ENCODE data around the gene CACNA1C. TPM values are rescaled to one million over a fixed set of nuclear protein-coding genes. Genes with fewer than 3 reads are reported as not detected.

The CACNA1C gene
- total and polyA plus RNA-seq, 10 of the 15 experiments (the other 5 are each of a cell fraction or from before 2014, with no cell fraction given): under 0.01 to 0.15 (median 0.09) TPM; not detected in 5

GRCh38 chr12:2640709-2641108, 587.9 kb downstream of the CACNA1C start (continued):
- no peak for TF ChIP-seq SKIL (IDR thresholded peaks at IDR 0.05; ENCODE audit: low read depth, poor library complexity, severe bottlenecking)
- TF ChIP-seq BRCA1 (IDR thresholded peaks at IDR 0.05; ENCODE audit: low read depth, low read length): no peak
- TF ChIP-seq GABPA (IDR thresholded peaks at IDR 0.05; ENCODE audit: low read depth): no peak
- TF ChIP-seq NFXL1 (IDR thresholded peaks at IDR 0.05; ENCODE audit: borderline replicate concordance): no peak
- TF ChIP-seq KLF5 (IDR thresholded peaks at IDR 0.05; ENCODE audit: partially characterized antibody): no peak

GRCh38 chr12:2641207-2641606, 588.4 kb downstream of the CACNA1C start:
- Histone ChIP-seq H3K4me1 (ENCODE audit: control insufficient read depth, insufficient read depth, low read length) (no peaks in the 10 kb centered on the region), H2AFZ (ENCODE audit: control insufficient read depth, low read depth, low read length) (no peak overlapping the region), H3K27ac (ENCODE audit: control insufficient read depth, insufficient read depth) (no peak overlapping the region), H3K9ac (ENCODE audit: control insufficient read depth, insufficient read depth, low read length) (no peak overlapping the region), H4K20me1 (ENCODE audit: control insufficient read depth, insufficient read depth) (no peaks in the 10 kb centered on the region), H3K4me3 (no peak overlapping the region), H3K27me3 (replicated peaks in 1 of 2; ENCODE audit: control insufficient read depth in 2 of 2, insufficient read depth in 2 of 2, low read length in 1 of 2) (peaks cover under 1 to 13% of the 10 kb centered on the region in 2 experiments), H3K79me2 (ENCODE audit: control insufficient read depth, insufficient read depth, low read length) (no peaks in the 10 kb centered on the region), H3K9me3 (replicated peaks; ENCODE audit: control insufficient read depth, insufficient read depth, low read length) (no peaks in the 10 kb centered on the region), H3K36me3 (ENCODE audit: control insufficient read depth in 2 of 2, insufficient read depth in 2 of 2, low read length in 1 of 2) (no peaks in the 10 kb centered on the region), H3K4me2 (ENCODE audit: control insufficient read depth, insufficient read depth) (no peak overlapping the region)
- no TSS peak for BruUV-seq (replicated peaks)
- ChIA-PET CTCF (interaction anchor here (1.0 kb wide), 1 partner anchor 173 kb away, joined by 4 read pairs; no protein-coding TSS in a partner anchor), SMC1A (ENCODE audit: uncharacterized antibody, unreplicated experiment) (no interaction called here), POLR2A (no interaction called here), RAD21 (ENCODE audit: unreplicated experiment) (no interaction called here)
- DNase-seq (ENCODE audit: low read depth, low spot score) (no peak), FAIRE-seq (no peak), ATAC-seq (no peak)
- in situ Hi-C loops (cut with MboI): no loop called here
- intact Hi-C loops (cut with micrococcal nuclease; ENCODE audit: unreplicated experiment): no loop called here
- WGBS (ENCODE audit: insufficient coverage, insufficient replicate concordance, low lambda C conversion rate, missing lambda C conversion rate): 8% methylated on average over 6 of the region's 6 CpGs
- 0 out of 6 replicates have a peak, but pooled peaks of 1 of the 3 experiments have one; percentile 13 for TF ChIP-seq CTCF (IDR thresholded peaks at IDR 0.05 in 2 of 3, conservative IDR thresholded peaks at IDR 0.05 in 1 of 3; ENCODE audit: control insufficient read depth in 2 of 3, extremely low read depth in 1 of 3, insufficient read depth in 1 of 3, low read depth in 3 of 3, low read length in 3 of 3)
- TF ChIP-seq USF2 (IDR thresholded peaks at IDR 0.05; ENCODE audit: borderline replicate concordance, low read depth, low read length): no peak

All from GM12878 (cell line).